Activated CD4-positive, alpha-beta T cell treated with anti-CD3 and anti-CD28 coated beads, Interleukin-2, Interleukin-4, amounts not matched to agents 100 ng/mL and 50 ng/mL, durations not matched to agents 16 hours and 8 hours (primary cell): ENCODE measurements around the gene TREH.
"Not testable (repeated sequence)": the region's sequence is repeated elsewhere in the genome, so short reads cannot be mapped to it uniquely, and the experiment has no call there.

ENCODE experiments used
- DNase-seq: peaks from one replicate; pipeline ENCODE4 v3.0.0-alpha.2; 2020; ENCODE audit warnings: low spot score

TREH gene

GRCh38 chr11:118679483-118679882, at the start of gene TREH:
Gene TREH (minus strand): TSS chr11:118679650. CDS start chr11:118679627, 23 bp downstream.
- no peak for DNase-seq

GRCh38 chr11:118728112-118728511, 48.7 kb upstream of the TREH start:
- not testable (repeated sequence) for DNase-seq

GRCh38 chr11:118727721-118728066, 48.2 kb upstream of the TREH start:
- DNase-seq: not testable (repeated sequence)

- not testable (repeated sequence) for DNase-seq
These were observed 47.7 kb upstream of the TREH start for GRCh38 chr11:118727001-118727720.

GRCh38 chr11:118721478-118722015, 42.1 kb upstream of the TREH start:
- DNase-seq: not testable (repeated sequence)

- DNase-seq: not testable (repeated sequence)
These were observed 41.3 kb upstream of the TREH start for GRCh38 chr11:118720740-118721139.

- DNase-seq: not testable (repeated sequence)
These were observed 40.6 kb upstream of the TREH start for GRCh38 chr11:118720078-118720477.

- not testable (repeated sequence) for DNase-seq
These were observed 39.1 kb upstream of the TREH start for GRCh38 chr11:118718562-118718961.

GRCh38 chr11:118717733-118718132, 38.3 kb upstream of the TREH start:
- DNase-seq: not testable (repeated sequence)

- DNase-seq: not testable (repeated sequence)
These were observed 37.8 kb upstream of the TREH start for GRCh38 chr11:118717221-118717620.

- no peak for DNase-seq
These were observed 36.4 kb upstream of the TREH start for GRCh38 chr11:118715837-118716260.

GRCh38 chr11:118715245-118715831, 35.9 kb upstream of the TREH start:
- no peak for DNase-seq

GRCh38 chr11:118714816-118715215, 35.4 kb upstream of the TREH start:
- no peak for DNase-seq

GRCh38 chr11:118714416-118714815, 35.0 kb upstream of the TREH start:
- DNase-seq: not testable (repeated sequence)

GRCh38 chr11:118708296-118708695, 28.8 kb upstream of the TREH start:
- DNase-seq: no peak

- no peak for DNase-seq
These were observed 27.0 kb upstream of the TREH start for GRCh38 chr11:118706546-118706825.

- DNase-seq: no peak
These were observed 26.5 kb upstream of the TREH start for GRCh38 chr11:118705791-118706545.

- DNase-seq: peak; percentile 18
These were observed 25.8 kb upstream of the TREH start for GRCh38 chr11:118705111-118705741.

GRCh38 chr11:118703563-118704106, 24.2 kb upstream of the TREH start:
- no peak for DNase-seq

GRCh38 chr11:118699506-118700220, 20.2 kb upstream of the TREH start:
- no peak for DNase-seq

GRCh38 chr11:118697346-118697745, 17.9 kb upstream of the TREH start:
- DNase-seq: no peak
